ENCODE results near the gene UNC13A. TPM values are rescaled to one million over a fixed set of nuclear protein-coding genes. Genes with fewer than 3 reads are reported as not detected.
A peak's percentile ranks its signal among the peaks of the same experiment; 100 is the strongest.

The UNC13A gene
- total and polyA plus RNA-seq, 12 donors: 0.57 to 9.7 (median 1.8) TPM

- H3K9me3 ChIP-seq (replicated peaks in 1 of 3): no peaks in the 10 kb centered on the region
- H3K36me3 ChIP-seq (replicated peaks in 1 of 2): no peaks in the 10 kb centered on the region
- TF ChIP-seq POLR2A (IDR thresholded peaks at IDR 0.05) (no peak), CTCF (IDR thresholded peaks at IDR 0.05) (no peak)
- no peak for DNase-seq
- no peak overlapping the region for H3K27ac ChIP-seq
- intact Hi-C loops (cut with DNase I): no loop called here
- no peak overlapping the region for H3K4me3 ChIP-seq
- peaks cover 5 to 7% of the 10 kb centered on the region in 2 donors for H3K4me1 ChIP-seq (replicated peaks in 1 of 2)
- 55 to 74% (median 63%) methylated on average over 4 of the region's 4 CpGs for WGBS, 4 donors
- peaks cover 22% of the 10 kb centered on the region for H3K27me3 ChIP-seq
Measured at GRCh38 chr19:17684256-17684655, 3.9 kb downstream of the UNC13A start.

GRCh38 chr19:17683078-17683477 is 5.1 kb downstream of the UNC13A start:
- Histone ChIP-seq H3K36me3 (replicated peaks in 1 of 2) (no peaks in the 10 kb centered on the region), H3K27ac (no peak overlapping the region), H3K4me1 (replicated peaks in 1 of 2) (peaks cover 5 to 7% of the 10 kb centered on the region in 2 donors), H3K4me3 (no peak overlapping the region), H3K27me3 (peaks cover 13% of the 10 kb centered on the region), H3K9me3 (replicated peaks in 1 of 3) (no peaks in the 10 kb centered on the region)
- intact Hi-C loops (cut with DNase I): no loop called here
- no peak for TF ChIP-seq POLR2A (IDR thresholded peaks at IDR 0.05)
- no peak for TF ChIP-seq CTCF (IDR thresholded peaks at IDR 0.05)
- 61 to 88% (median 76%) methylated on average over 4 of the region's 4 CpGs for WGBS, 4 donors
- no peak for DNase-seq

- DNase-seq: no peak
- intact Hi-C loops (cut with DNase I): no loop called here
- 68 to 79% (median 71%) methylated on average over 5 of the region's 5 CpGs for WGBS, 4 donors
- H3K36me3 ChIP-seq (replicated peaks in 1 of 2): no peaks in the 10 kb centered on the region
- H3K27ac ChIP-seq: no peak overlapping the region
- TF ChIP-seq POLR2A (IDR thresholded peaks at IDR 0.05) (no peak), CTCF (IDR thresholded peaks at IDR 0.05) (no peak)
- no peak overlapping the region for H3K4me3 ChIP-seq
- H3K9me3 ChIP-seq (replicated peaks in 1 of 3): no peaks in the 10 kb centered on the region
- H3K4me1 ChIP-seq (replicated peaks in 1 of 2): peaks cover 5 to 7% of the 10 kb centered on the region in 2 donors
- peaks cover 6% of the 10 kb centered on the region for H3K27me3 ChIP-seq
Measured at GRCh38 chr19:17682273-17682672, 5.9 kb downstream of the UNC13A start.

- TF ChIP-seq POLR2A (IDR thresholded peaks at IDR 0.05) (no peak), CTCF (IDR thresholded peaks at IDR 0.05) (no peak)
- no peak overlapping the region for H3K4me3 ChIP-seq
- H3K27ac ChIP-seq: no peak overlapping the region
- H3K9me3 ChIP-seq (replicated peaks in 1 of 3): no peaks in the 10 kb centered on the region
- peak in 5 of 7 donors; percentile 23 to 49 (median 26) for DNase-seq
- peaks cover 5 to 7% of the 10 kb centered on the region in 2 donors for H3K4me1 ChIP-seq (replicated peaks in 1 of 2)
- H3K27me3 ChIP-seq: no peaks in the 10 kb centered on the region
- 48 to 58% (median 50%) methylated on average over 19 to 25 of the region's 25 CpGs for WGBS, 4 donors
- H3K36me3 ChIP-seq (replicated peaks in 1 of 2): no peaks in the 10 kb centered on the region
- intact Hi-C loops (cut with DNase I): no loop called here
Measured at GRCh38 chr19:17681505-17682125, 6.5 kb downstream of the UNC13A start.

Measured in adrenal gland (tissue), 12 donors.